NK-92 treated with Interleukin-12 subunit alpha and Interleukin-12 subunit beta, amount 100 ng/mL, for 24 hours (cell line): Measurements from ENCODE around the gene JPH2.

Experiments
- DNase-seq: peaks from one replicate; lab custom pipeline; 2025; lab: John Stamatoyannopoulos, UW

JPH2 gene

GRCh38 chr20:44075950-44076232 lies 111.1 kb downstream of the JPH2 start:
- DNase-seq: no peak

GRCh38 chr20:44075191-44075949 lies 111.6 kb downstream of the JPH2 start:
- no peak for DNase-seq

- no peak for DNase-seq
These were observed 112.5 kb downstream of the JPH2 start for GRCh38 chr20:44074252-44075151.

GRCh38 chr20:44073675-44074071 lies 113.3 kb downstream of the JPH2 start:
- no peak for DNase-seq

- DNase-seq: no peak
These were observed 113.8 kb downstream of the JPH2 start for GRCh38 chr20:44073011-44073674.

- DNase-seq: no peak
These were observed 114.6 kb downstream of the JPH2 start for GRCh38 chr20:44072384-44072783.

GRCh38 chr20:44071526-44072111 lies 115.4 kb downstream of the JPH2 start:
- no peak for DNase-seq

- DNase-seq: no peak
These were observed 115.9 kb downstream of the JPH2 start for GRCh38 chr20:44071057-44071456.

- no peak for DNase-seq
These were observed 116.7 kb downstream of the JPH2 start for GRCh38 chr20:44070139-44070900.

GRCh38 chr20:44069203-44070011 lies 117.6 kb downstream of the JPH2 start:
- DNase-seq: peak; percentile 81

- DNase-seq: peak; percentile 49
These were observed 118.4 kb downstream of the JPH2 start for GRCh38 chr20:44068316-44069201.

GRCh38 chr20:44067650-44068081 lies 119.3 kb downstream of the JPH2 start:
- no peak for DNase-seq

GRCh38 chr20:44066645-44067606 lies 120.1 kb downstream of the JPH2 start:
- no peak for DNase-seq

GRCh38 chr20:44065401-44066340 lies 121.3 kb downstream of the JPH2 start:
- no peak for DNase-seq

GRCh38 chr20:44064501-44065400 lies 122.2 kb downstream of the JPH2 start:
- no peak for DNase-seq
